GM12878 (cell line): ENCODE data around the gene PRKAA1. TPM values are rescaled to one million over a fixed set of nuclear protein-coding genes. Genes with fewer than 3 reads are reported as not detected.

Experiments
- BRCA1 ChIP-seq: IDR thresholded peaks from 2 replicates; pipeline ENCODE4 v1.6.1; 2011; ENCODE audit warnings: low read depth, low read length, improper control_type of control experiment
- CHD1 ChIP-seq: IDR thresholded peaks from 2 replicates; pipeline ENCODE4 v1.6.1; 2012; ENCODE audit warnings: low read depth, low read length, improper control_type of control experiment
- CHD2 ChIP-seq: IDR thresholded peaks from 2 replicates; pipeline ENCODE4 v1.6.1; 2011; ENCODE audit warnings: low read depth, low read length, improper control_type of control experiment, borderline replicate concordance
- CREB1 ChIP-seq: IDR thresholded peaks from 2 replicates; pipeline ENCODE4 v1.6.1; 2012; ENCODE audit warnings: low read depth, mild to moderate bottlenecking, inconsistent platforms
- ETV6 ChIP-seq, 2 experiments: fragments of 450-650 bp in 1 of 2; IDR thresholded peaks in 1 of 2; conservative IDR thresholded peaks in 1 of 2; 2 replicates each; pipeline ENCODE4 v1.6.1; 2014; ENCODE audit warnings: antibody characterized with exemption in 1 of 2, borderline replicate concordance in 1 of 2, low read depth in 1 of 2, mild to moderate bottlenecking in 1 of 2, moderate library complexity in 1 of 2
- HCFC1 ChIP-seq: fragments of 150-350 bp; IDR thresholded peaks from 2 replicates; pipeline ENCODE4 v1.6.1; 2014; ENCODE audit warnings: low read length
- HDAC6 ChIP-seq: fragments of 200-600 bp; sonication (generic); IDR thresholded peaks from one replicate; pipeline ENCODE4 v1.8.0; 2017; ENCODE audit warnings: antibody characterized with exemption; ENCODE audit not compliant: unreplicated experiment
- KLF5 ChIP-seq: fragments of 450-650 bp; IDR thresholded peaks from 2 replicates; pipeline ENCODE4 v1.6.1; 2014; ENCODE audit warnings: mild to moderate bottlenecking; ENCODE audit not compliant: partially characterized antibody
- NFYA ChIP-seq: IDR thresholded peaks from 2 replicates; pipeline ENCODE4 v1.6.1; 2011; ENCODE audit warnings: low read depth, mild to moderate bottlenecking, low read length, improper control_type of control experiment, borderline replicate concordance
- NFYB ChIP-seq: IDR thresholded peaks from 2 replicates; pipeline ENCODE4 v1.6.1; 2011; ENCODE audit warnings: low read depth, mild to moderate bottlenecking, low read length, improper control_type of control experiment, moderate library complexity; ENCODE audit not compliant: insufficient read depth
- POLR2AphosphoS2 ChIP-seq: IDR thresholded peaks from 2 replicates; pipeline ENCODE4 v1.6.1; 2011; ENCODE audit warnings: low read depth, mild to moderate bottlenecking, low read length, improper control_type of control experiment, moderate library complexity
- POU2F2 ChIP-seq: IDR thresholded peaks from 3 replicates; pipeline ENCODE4 v1.6.1; 2011; ENCODE audit warnings: low read depth, mild to moderate bottlenecking, low read length, borderline replicate concordance
- RAD21 ChIP-seq: IDR thresholded peaks from 2 replicates; pipeline ENCODE4 v1.6.1; 2011; ENCODE audit warnings: mild to moderate bottlenecking, low read depth, low read length, moderate library complexity; ENCODE audit not compliant: insufficient read depth
- SMC3 ChIP-seq: IDR thresholded peaks from 2 replicates; pipeline ENCODE4 v1.6.1; 2011; ENCODE audit warnings: low read length, improper control_type of control experiment, borderline replicate concordance
- SP1 ChIP-seq: IDR thresholded peaks from one replicate; pipeline ENCODE4 v1.6.1; 2011; ENCODE audit warnings: low read depth, low read length
- SRF ChIP-seq, 2 experiments: IDR thresholded peaks; 2 replicates each; pipeline ENCODE4 v1.6.1; 2011; ENCODE audit warnings: low read depth in 2 of 2, low read length in 2 of 2, mild to moderate bottlenecking in 1 of 2, moderate library complexity in 1 of 2
- TAF1 ChIP-seq: IDR thresholded peaks from 2 replicates; pipeline ENCODE4 v1.6.1; 2011; ENCODE audit warnings: mild to moderate bottlenecking, low read depth, low read length, borderline replicate concordance
- YY1 ChIP-seq: IDR thresholded peaks from 2 replicates; pipeline ENCODE4 v1.6.1; 2011; ENCODE audit warnings: low read depth, mild to moderate bottlenecking, low read length
- ZNF622 ChIP-seq: fragments of 450-650 bp; IDR thresholded peaks from 2 replicates; pipeline ENCODE4 v1.6.1; 2017; ENCODE audit warnings: mild to moderate bottlenecking, inconsistent platforms
- polyA plus RNA-seq, 11 experiments: library from polyadenylated mRNA; depleted of rRNA in 4 of 11; unstranded in 6 of 11; stranded (reverse) in 5 of 11; fragments of >200 nt; fragmentation: Nextera tagmentation in 4 of 11; fragmentation: Illumina TruSeq in 1 of 11; extraction: Ambion mirVana in 4 of 11; extraction: Trizol in 1 of 11; gene quantifications; 1 replicate in 1 of 11; 2 replicates in 10 of 11; pipeline versions ENCODE4 v1.2.1 to v1.2.3, GENCODE V29; 2011 to 2016; ENCODE audit warnings: inconsistent platforms in 2 of 11, missing spikeins in 2 of 11, low read depth in 1 of 11
- total RNA-seq, 4 experiments: library from RNA; depleted of rRNA in 3 of 4; stranded (reverse); fragments of >200 nt in 3 of 4; fragmentation: Illumina TruSeq in 1 of 4; extraction: Trizol in 1 of 4; gene quantifications; 2 replicates each; pipeline versions ENCODE4 v1.2.1 to v1.2.3, GENCODE V29; 2013 to 2021
- TF ChIP-seq, protein P1 (sequence below): fragments of 450-650 bp; formaldehyde crosslinking; IDR thresholded peaks from 2 replicates; pipeline ENCODE4 v1.4.0; 2020; ENCODE audit warnings: mild to moderate bottlenecking, moderate library complexity
- TF ChIP-seq, protein P2 (sequence below): IDR thresholded peaks from 2 replicates; pipeline ENCODE4 v1.6.1; 2012; ENCODE audit warnings: low read length, inconsistent platforms
- TF ChIP-seq, protein P3 (sequence below): fragments of 150-350 bp; IDR thresholded peaks from 2 replicates; pipeline ENCODE4 v1.6.1; 2014; ENCODE audit warnings: mild to moderate bottlenecking, low read depth, low read length
- TF ChIP-seq, protein P4 (sequence below): IDR thresholded peaks from 2 replicates; pipeline ENCODE4 v1.6.1; 2012; ENCODE audit warnings: low read depth, low read length, improper control_type of control experiment

Gene PRKAA1
- total and polyA plus RNA-seq, 10 of the 15 experiments (the other 5 are each of a cell fraction or from before 2014, with no cell fraction given), result 13.6 to 55.5 (median 29.6) TPM

DNA sequence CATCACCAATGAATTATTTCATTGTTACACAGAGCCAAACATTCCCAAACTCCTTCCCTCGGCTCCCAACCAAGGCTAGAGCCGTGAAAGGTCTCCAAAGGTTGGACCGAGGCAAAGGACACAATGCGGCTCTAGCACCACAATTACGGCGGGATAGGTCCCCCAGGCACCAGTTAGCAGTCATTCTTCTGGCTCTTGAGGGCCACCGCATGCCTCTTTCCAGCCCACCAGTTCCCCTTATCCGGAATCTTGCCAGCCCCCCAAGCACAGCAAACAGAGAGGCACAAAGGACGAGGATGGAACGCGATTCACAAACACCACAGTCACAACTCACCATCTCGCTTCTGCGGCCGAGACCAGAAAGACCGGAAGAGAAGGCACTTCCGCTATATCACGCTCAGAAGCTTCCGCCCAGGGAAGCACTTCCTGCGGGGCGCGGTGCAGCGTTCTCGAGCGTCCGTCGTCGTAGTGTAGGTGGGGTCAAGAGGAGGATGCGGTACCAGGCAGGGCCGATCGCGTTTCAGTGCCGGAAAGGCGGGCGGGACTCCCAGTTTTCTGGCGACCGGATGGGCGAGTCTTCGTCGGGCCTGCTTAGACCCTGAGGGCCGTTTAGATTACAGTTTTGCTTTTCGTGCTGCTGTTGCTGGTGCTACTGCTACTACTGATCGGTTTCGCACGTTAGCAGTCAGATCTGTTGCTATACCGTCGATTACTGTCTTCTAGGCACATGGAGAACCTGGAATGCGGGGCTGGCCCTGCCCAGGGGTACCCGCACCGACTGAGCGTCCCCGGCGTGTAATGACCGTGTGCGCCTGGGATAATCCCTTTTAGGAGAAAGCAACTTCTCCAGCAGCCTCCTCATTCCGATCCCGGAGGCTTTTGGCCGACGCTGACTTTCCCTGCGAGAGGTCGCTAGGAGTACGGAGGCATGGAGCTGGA, 36.9 kb upstream of the PRKAA1 start, which contains the start of gene RPL37 (continued):
- TF ChIP-seq POLR2AphosphoS2, result peak; percentile 98
- TF ChIP-seq CHD2, result peak; percentile 85
- peak; percentile 88 for TF ChIP-seq KLF5
- peak; percentile 89 for TF ChIP-seq CREB1
- TF ChIP-seq, protein P1, sequence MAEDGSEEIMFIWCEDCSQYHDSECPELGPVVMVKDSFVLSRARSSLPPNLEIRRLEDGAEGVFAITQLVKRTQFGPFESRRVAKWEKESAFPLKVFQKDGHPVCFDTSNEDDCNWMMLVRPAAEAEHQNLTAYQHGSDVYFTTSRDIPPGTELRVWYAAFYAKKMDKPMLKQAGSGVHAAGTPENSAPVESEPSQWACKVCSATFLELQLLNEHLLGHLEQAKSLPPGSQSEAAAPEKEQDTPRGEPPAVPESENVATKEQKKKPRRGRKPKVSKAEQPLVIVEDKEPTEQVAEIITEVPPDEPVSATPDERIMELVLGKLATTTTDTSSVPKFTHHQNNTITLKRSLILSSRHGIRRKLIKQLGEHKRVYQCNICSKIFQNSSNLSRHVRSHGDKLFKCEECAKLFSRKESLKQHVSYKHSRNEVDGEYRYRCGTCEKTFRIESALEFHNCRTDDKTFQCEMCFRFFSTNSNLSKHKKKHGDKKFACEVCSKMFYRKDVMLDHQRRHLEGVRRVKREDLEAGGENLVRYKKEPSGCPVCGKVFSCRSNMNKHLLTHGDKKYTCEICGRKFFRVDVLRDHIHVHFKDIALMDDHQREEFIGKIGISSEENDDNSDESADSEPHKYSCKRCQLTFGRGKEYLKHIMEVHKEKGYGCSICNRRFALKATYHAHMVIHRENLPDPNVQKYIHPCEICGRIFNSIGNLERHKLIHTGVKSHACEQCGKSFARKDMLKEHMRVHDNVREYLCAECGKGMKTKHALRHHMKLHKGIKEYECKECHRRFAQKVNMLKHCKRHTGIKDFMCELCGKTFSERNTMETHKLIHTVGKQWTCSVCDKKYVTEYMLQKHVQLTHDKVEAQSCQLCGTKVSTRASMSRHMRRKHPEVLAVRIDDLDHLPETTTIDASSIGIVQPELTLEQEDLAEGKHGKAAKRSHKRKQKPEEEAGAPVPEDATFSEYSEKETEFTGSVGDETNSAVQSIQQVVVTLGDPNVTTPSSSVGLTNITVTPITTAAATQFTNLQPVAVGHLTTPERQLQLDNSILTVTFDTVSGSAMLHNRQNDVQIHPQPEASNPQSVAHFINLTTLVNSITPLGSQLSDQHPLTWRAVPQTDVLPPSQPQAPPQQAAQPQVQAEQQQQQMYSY (CRISPR knock-in tag), result no peak
- TF ChIP-seq, protein P2, sequence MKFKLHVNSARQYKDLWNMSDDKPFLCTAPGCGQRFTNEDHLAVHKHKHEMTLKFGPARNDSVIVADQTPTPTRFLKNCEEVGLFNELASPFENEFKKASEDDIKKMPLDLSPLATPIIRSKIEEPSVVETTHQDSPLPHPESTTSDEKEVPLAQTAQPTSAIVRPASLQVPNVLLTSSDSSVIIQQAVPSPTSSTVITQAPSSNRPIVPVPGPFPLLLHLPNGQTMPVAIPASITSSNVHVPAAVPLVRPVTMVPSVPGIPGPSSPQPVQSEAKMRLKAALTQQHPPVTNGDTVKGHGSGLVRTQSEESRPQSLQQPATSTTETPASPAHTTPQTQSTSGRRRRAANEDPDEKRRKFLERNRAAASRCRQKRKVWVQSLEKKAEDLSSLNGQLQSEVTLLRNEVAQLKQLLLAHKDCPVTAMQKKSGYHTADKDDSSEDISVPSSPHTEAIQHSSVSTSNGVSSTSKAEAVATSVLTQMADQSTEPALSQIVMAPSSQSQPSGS, result peak; percentile 74
- TF ChIP-seq BRCA1, result 0 out of 2 replicates have a peak, but pooled peaks have one; percentile 30
- no peak for TF ChIP-seq NFYB
- peak; percentile 79 for TF ChIP-seq SP1
- peak in 1 of 2 experiments; percentile 87; a peak in 2 of 4 replicates for TF ChIP-seq SRF (IDR thresholded peaks at IDR 0.05; ENCODE audit: low read depth in 2 of 2, low read length in 2 of 2)
- peak; percentile 94; the same call in 2 of the 3 replicates for TF ChIP-seq POU2F2
- TF ChIP-seq CHD1, result no peak
- TF ChIP-seq HDAC6, result peak; percentile 72
- TF ChIP-seq NFYA, result no peak
- TF ChIP-seq ETV6 (conservative IDR thresholded peaks at IDR 0.05 in 1 of 2, IDR thresholded peaks at IDR 0.05 in 1 of 2; ENCODE audit: borderline replicate concordance in 1 of 2, low read depth in 1 of 2), result peak in 1 of 2 experiments; percentile 87; a peak in 3 of 4 replicates
- 0 out of 2 replicates have a peak, but pooled peaks have one; percentile 5 for TF ChIP-seq SMC3
- peak; percentile 99 for TF ChIP-seq TAF1
- TF ChIP-seq, protein P3, sequence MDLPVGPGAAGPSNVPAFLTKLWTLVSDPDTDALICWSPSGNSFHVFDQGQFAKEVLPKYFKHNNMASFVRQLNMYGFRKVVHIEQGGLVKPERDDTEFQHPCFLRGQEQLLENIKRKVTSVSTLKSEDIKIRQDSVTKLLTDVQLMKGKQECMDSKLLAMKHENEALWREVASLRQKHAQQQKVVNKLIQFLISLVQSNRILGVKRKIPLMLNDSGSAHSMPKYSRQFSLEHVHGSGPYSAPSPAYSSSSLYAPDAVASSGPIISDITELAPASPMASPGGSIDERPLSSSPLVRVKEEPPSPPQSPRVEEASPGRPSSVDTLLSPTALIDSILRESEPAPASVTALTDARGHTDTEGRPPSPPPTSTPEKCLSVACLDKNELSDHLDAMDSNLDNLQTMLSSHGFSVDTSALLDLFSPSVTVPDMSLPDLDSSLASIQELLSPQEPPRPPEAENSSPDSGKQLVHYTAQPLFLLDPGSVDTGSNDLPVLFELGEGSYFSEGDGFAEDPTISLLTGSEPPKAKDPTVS, result no peak; the same call in 1 of the 2 replicates
- TF ChIP-seq, protein P4, sequence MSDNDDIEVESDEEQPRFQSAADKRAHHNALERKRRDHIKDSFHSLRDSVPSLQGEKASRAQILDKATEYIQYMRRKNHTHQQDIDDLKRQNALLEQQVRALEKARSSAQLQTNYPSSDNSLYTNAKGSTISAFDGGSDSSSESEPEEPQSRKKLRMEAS, result peak; percentile 72; the same call in 1 of the 2 replicates
- TF ChIP-seq RAD21, result no peak
- peak; percentile 83 for TF ChIP-seq YY1
- TF ChIP-seq HCFC1, result peak; percentile 88
- TF ChIP-seq ZNF622, result no peak
